Measurements from ENCODE around the gene TSPYL4.

TSPYL4 gene

GRCh38 chr6:116258520-116258919, 4.6 kb upstream of the TSPYL4 start:
- H2BK5ac ChIP-seq (ENCODE audit: low read length), result no peak overlapping the region
- H3K27me3 ChIP-seq (ENCODE audit: insufficient read depth, low read length, poor library complexity), result no peaks in the 10 kb centered on the region
- H4K8ac ChIP-seq (ENCODE audit: low read depth, low read length), result no peak overlapping the region
- H2BK120ac ChIP-seq (ENCODE audit: low read depth, low read length), result no peak overlapping the region
- H3K79me2 ChIP-seq (ENCODE audit: control insufficient read depth, insufficient read depth, low read length), result no peaks in the 10 kb centered on the region
- H3K4me2 ChIP-seq (ENCODE audit: low read length), result no peak overlapping the region
- WGBS (ENCODE audit: extremely low coverage, insufficient coverage, low lambda C conversion rate), result no CpG with 5 or more reads among the region's 18 CpGs
- DNase-seq, result no peak
- no peak overlapping the region for H3K56ac ChIP-seq (ENCODE audit: low read length)
- H3K4ac ChIP-seq (ENCODE audit: low read depth, low read length), result no peak overlapping the region
- no peak overlapping the region for H3K4me3 ChIP-seq (ENCODE audit: low read length)
- no peak overlapping the region for H3K18ac ChIP-seq (ENCODE audit: low read length)
- H4K5ac ChIP-seq (ENCODE audit: low read length), result no peak overlapping the region
- no peak overlapping the region for H3K27ac ChIP-seq (ENCODE audit: low read depth, low read length)
- H3K4me1 ChIP-seq (ENCODE audit: control insufficient read depth, low read depth, low read length), result no peaks in the 10 kb centered on the region
- no peaks in the 10 kb centered on the region for H3K36me3 ChIP-seq (ENCODE audit: control insufficient read depth, insufficient read depth, low read length)
- H3K23ac ChIP-seq (ENCODE audit: low read length), result no peak overlapping the region
- H2AK5ac ChIP-seq (ENCODE audit: low read length), result no peak overlapping the region
- no peak overlapping the region for H3K9ac ChIP-seq (ENCODE audit: low read length)
- no peak overlapping the region for H2BK15ac ChIP-seq (replicated peaks; ENCODE audit: low read depth)
- no peaks in the 10 kb centered on the region for H3K79me1 ChIP-seq (ENCODE audit: low read length)

GRCh38 chr6:116256694-116257093, 2.8 kb upstream of the TSPYL4 start:
- no peak overlapping the region for H4K5ac ChIP-seq (ENCODE audit: low read length)
- H3K23ac ChIP-seq (ENCODE audit: low read length), result no peak overlapping the region
- no peak overlapping the region for H2BK120ac ChIP-seq (ENCODE audit: low read depth, low read length)
- H3K4me1 ChIP-seq (ENCODE audit: control insufficient read depth, low read depth, low read length), result peaks cover 8% of the 10 kb centered on the region
- H3K79me2 ChIP-seq (ENCODE audit: control insufficient read depth, insufficient read depth, low read length), result peaks cover 9% of the 10 kb centered on the region
- H2BK15ac ChIP-seq (replicated peaks; ENCODE audit: low read depth), result no peak overlapping the region
- no peak overlapping the region for H4K8ac ChIP-seq (ENCODE audit: low read depth, low read length)
- no peak overlapping the region for H3K4ac ChIP-seq (ENCODE audit: low read depth, low read length)
- DNase-seq, result no peak
- H2AK5ac ChIP-seq (ENCODE audit: low read length), result no peak overlapping the region
- H3K27me3 ChIP-seq (ENCODE audit: insufficient read depth, low read length, poor library complexity), result no peaks in the 10 kb centered on the region
- no peak overlapping the region for H3K18ac ChIP-seq (ENCODE audit: low read length)
- no peak overlapping the region for H3K27ac ChIP-seq (ENCODE audit: low read depth, low read length)
- no peak overlapping the region for H3K56ac ChIP-seq (ENCODE audit: low read length)
- no peak overlapping the region for H2BK5ac ChIP-seq (ENCODE audit: low read length)
- no peak overlapping the region for H3K4me3 ChIP-seq (ENCODE audit: low read length)
- no peak overlapping the region for H3K9ac ChIP-seq (ENCODE audit: low read length)
- no peaks in the 10 kb centered on the region for H3K36me3 ChIP-seq (ENCODE audit: control insufficient read depth, insufficient read depth, low read length)
- WGBS (ENCODE audit: extremely low coverage, insufficient coverage, low lambda C conversion rate), result no CpG with 5 or more reads among the region's 1 CpG
- H3K79me1 ChIP-seq (ENCODE audit: low read length), result peaks cover 9% of the 10 kb centered on the region
- no peak overlapping the region for H3K4me2 ChIP-seq (ENCODE audit: low read length)

- no peak overlapping the region for H3K56ac ChIP-seq (ENCODE audit: low read length)
- no peak overlapping the region for H2BK15ac ChIP-seq (replicated peaks; ENCODE audit: low read depth)
- H4K8ac ChIP-seq (ENCODE audit: low read depth, low read length), result no peak overlapping the region
- no peak overlapping the region for H2BK120ac ChIP-seq (ENCODE audit: low read depth, low read length)
- H3K4me1 ChIP-seq (ENCODE audit: control insufficient read depth, low read depth, low read length), result peaks cover 13% of the 10 kb centered on the region
- no peak overlapping the region for H3K4ac ChIP-seq (ENCODE audit: low read depth, low read length)
- no peak overlapping the region for H3K4me3 ChIP-seq (ENCODE audit: low read length)
- WGBS (ENCODE audit: extremely low coverage, insufficient coverage, low lambda C conversion rate), result no CpG with 5 or more reads among the region's 5 CpGs
- no peaks in the 10 kb centered on the region for H3K27me3 ChIP-seq (ENCODE audit: insufficient read depth, low read length, poor library complexity)
- H2AK5ac ChIP-seq (ENCODE audit: low read length), result no peak overlapping the region
- H3K79me1 ChIP-seq (ENCODE audit: low read length), result peaks cover 15% of the 10 kb centered on the region
- peak overlapping the region; percentile 39 for H3K9ac ChIP-seq (ENCODE audit: low read length)
- H3K36me3 ChIP-seq (ENCODE audit: control insufficient read depth, insufficient read depth, low read length), result no peaks in the 10 kb centered on the region
- peaks cover 16% of the 10 kb centered on the region for H3K79me2 ChIP-seq (ENCODE audit: control insufficient read depth, insufficient read depth, low read length)
- H3K18ac ChIP-seq (ENCODE audit: low read length), result no peak overlapping the region
- H3K27ac ChIP-seq (ENCODE audit: low read depth, low read length), result no peak overlapping the region
- no peak overlapping the region for H4K5ac ChIP-seq (ENCODE audit: low read length)
- H2BK5ac ChIP-seq (ENCODE audit: low read length), result no peak overlapping the region
- H3K4me2 ChIP-seq (ENCODE audit: low read length), result no peak overlapping the region
- H3K23ac ChIP-seq (ENCODE audit: low read length), result no peak overlapping the region
- DNase-seq, result peak; percentile 8
Observed at GRCh38 chr6:116255246-116255800, 1.4 kb upstream of the TSPYL4 start.

- Histone ChIP-seq H3K4me1 (ENCODE audit: control insufficient read depth, low read depth, low read length) (peaks cover 13% of the 10 kb centered on the region), H3K56ac (ENCODE audit: low read length) (peak overlapping the region; percentile 82)
- 100% methylated on average over 1 of the region's 4 CpGs for WGBS (ENCODE audit: extremely low coverage, insufficient coverage, low lambda C conversion rate)
Observed at GRCh38 chr6:116254297-116255056, 602 bp upstream of the TSPYL4 start.

GRCh38 chr6:116253188-116253504, 729 bp downstream of the TSPYL4 start:
- H2BK120ac ChIP-seq (ENCODE audit: low read depth, low read length), result no peak overlapping the region
- peaks cover 16% of the 10 kb centered on the region for H3K79me2 ChIP-seq (ENCODE audit: control insufficient read depth, insufficient read depth, low read length)
- no peak for DNase-seq
- peaks cover 13% of the 10 kb centered on the region for H3K4me1 ChIP-seq (ENCODE audit: control insufficient read depth, low read depth, low read length)
- peak overlapping the region; percentile 82 for H3K9ac ChIP-seq (ENCODE audit: low read length)
- H4K5ac ChIP-seq (ENCODE audit: low read length), result peak overlapping the region; percentile 11
- H3K27me3 ChIP-seq (ENCODE audit: insufficient read depth, low read length, poor library complexity), result no peaks in the 10 kb centered on the region
- H3K23ac ChIP-seq (ENCODE audit: low read length), result no peak overlapping the region
- H3K27ac ChIP-seq (ENCODE audit: low read depth, low read length), result no peak overlapping the region
- peaks cover 15% of the 10 kb centered on the region for H3K79me1 ChIP-seq (ENCODE audit: low read length)
- no peak overlapping the region for H4K8ac ChIP-seq (ENCODE audit: low read depth, low read length)
- no peak overlapping the region for H2AK5ac ChIP-seq (ENCODE audit: low read length)
- no peak overlapping the region for H3K4ac ChIP-seq (ENCODE audit: low read depth, low read length)
- H3K56ac ChIP-seq (ENCODE audit: low read length), result peak overlapping the region; percentile 91
- peak overlapping the region; percentile 66 for H3K4me2 ChIP-seq (ENCODE audit: low read length)
- peak overlapping the region; percentile 79 for H3K4me3 ChIP-seq (ENCODE audit: low read length)
- H3K36me3 ChIP-seq (ENCODE audit: control insufficient read depth, insufficient read depth, low read length), result no peaks in the 10 kb centered on the region
- no CpG with 5 or more reads among the region's 11 CpGs for WGBS (ENCODE audit: extremely low coverage, insufficient coverage, low lambda C conversion rate)
- no peak overlapping the region for H2BK15ac ChIP-seq (replicated peaks; ENCODE audit: low read depth)
- H3K18ac ChIP-seq (ENCODE audit: low read length), result no peak overlapping the region
- no peak overlapping the region for H2BK5ac ChIP-seq (ENCODE audit: low read length)

More at GRCh38 chr6:116254297-116255056, 602 bp upstream of the TSPYL4 start:
- H3K23ac ChIP-seq (ENCODE audit: low read length), result no peak overlapping the region
- H3K4me3 ChIP-seq (ENCODE audit: low read length), result peak overlapping the region; percentile 57
- peak overlapping the region; percentile 75 for H3K9ac ChIP-seq (ENCODE audit: low read length)
- H3K4me2 ChIP-seq (ENCODE audit: low read length), result peak overlapping the region; percentile 52
- H3K79me1 ChIP-seq (ENCODE audit: low read length), result peaks cover 15% of the 10 kb centered on the region
- no peak overlapping the region for H2BK120ac ChIP-seq (ENCODE audit: low read depth, low read length)
- no peak overlapping the region for H4K8ac ChIP-seq (ENCODE audit: low read depth, low read length)
- no peak overlapping the region for H3K18ac ChIP-seq (ENCODE audit: low read length)
- no peaks in the 10 kb centered on the region for H3K27me3 ChIP-seq (ENCODE audit: insufficient read depth, low read length, poor library complexity)
- H4K5ac ChIP-seq (ENCODE audit: low read length), result peak overlapping the region; percentile 77
- H3K79me2 ChIP-seq (ENCODE audit: control insufficient read depth, insufficient read depth, low read length), result peaks cover 16% of the 10 kb centered on the region
- H2BK15ac ChIP-seq (replicated peaks; ENCODE audit: low read depth), result no peak overlapping the region
- H3K4ac ChIP-seq (ENCODE audit: low read depth, low read length), result no peak overlapping the region
- H2AK5ac ChIP-seq (ENCODE audit: low read length), result no peak overlapping the region
- H2BK5ac ChIP-seq (ENCODE audit: low read length), result no peak overlapping the region
- no peaks in the 10 kb centered on the region for H3K36me3 ChIP-seq (ENCODE audit: control insufficient read depth, insufficient read depth, low read length)
- DNase-seq, result no peak
- no peak overlapping the region for H3K27ac ChIP-seq (ENCODE audit: low read depth, low read length)

Measured in mesendoderm (in vitro differentiated cells).